HAP-1 (cell line): ENCODE results near the gene HOXD12.

Experiments
- DNase-seq, 2 experiments: peaks; one replicate each; pipeline ENCODE4 v3.0.0-alpha.2; 2016 to 2020; ENCODE audit warnings: low spot score in 2 of 2
- H3K27me3 ChIP-seq: fragments of 250-450 bp; sonication (Bioruptor Pico); 2 replicates; pipeline ENCODE4 v1.5.1; 2020; ENCODE audit warnings: low read depth, mild to moderate bottlenecking, moderate library complexity
- H3K36me3 ChIP-seq: fragments of 250-450 bp; sonication (Bioruptor Pico); replicated peaks from 2 replicates; pipeline ENCODE4 v1.5.1; 2020; ENCODE audit warnings: mild to moderate bottlenecking
- H3K4me1 ChIP-seq: fragments of 250-450 bp; sonication (Bioruptor Pico); 2 replicates; pipeline ENCODE4 v1.5.1; 2020; ENCODE audit warnings: mild to moderate bottlenecking
- H3K4me3 ChIP-seq: fragments of 250-450 bp; sonication (Bioruptor Pico); 2 replicates; pipeline ENCODE4 v1.5.1; 2020; ENCODE audit warnings: mild to moderate bottlenecking, moderate library complexity
- H3K9me3 ChIP-seq: fragments of 250-450 bp; sonication (Bioruptor Pico); 2 replicates; pipeline ENCODE4 v1.5.1; 2020; ENCODE audit warnings: mild to moderate bottlenecking, moderate library complexity
- in situ Hi-C: fragments of 300-500 bp; cut with MboI; formaldehyde crosslinking; loops from 3 replicates; pipeline ENCODE4 v1.14.3; 2020; ENCODE audit warnings: low sequenced_read_pairs, inconsistent platforms, mixed read lengths

HOXD12 gene

DNA sequence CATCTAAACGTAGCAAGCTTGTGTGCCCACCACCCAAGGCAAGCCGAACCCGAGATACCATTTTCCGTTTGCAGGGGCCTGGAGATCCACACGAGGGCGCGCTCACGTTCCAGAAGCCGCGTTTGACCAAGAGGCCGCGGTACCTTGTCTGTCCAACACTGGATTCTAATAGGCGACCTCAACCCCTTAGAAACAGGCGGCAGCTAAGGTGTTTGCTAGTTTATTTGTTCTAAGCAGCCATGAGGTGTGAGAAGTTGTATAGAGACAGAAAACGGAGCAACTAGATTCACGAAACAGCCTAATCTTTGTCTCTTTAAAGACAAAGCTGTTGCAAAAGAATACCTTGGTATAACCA lies 11.7 kb downstream of the HOXD12 start:
- DNase-seq: peak in 1 of 2 experiments; percentile 81
- no peaks in the 10 kb centered on the region for H3K9me3 ChIP-seq
- in situ Hi-C loops: no loop called here

DNA sequence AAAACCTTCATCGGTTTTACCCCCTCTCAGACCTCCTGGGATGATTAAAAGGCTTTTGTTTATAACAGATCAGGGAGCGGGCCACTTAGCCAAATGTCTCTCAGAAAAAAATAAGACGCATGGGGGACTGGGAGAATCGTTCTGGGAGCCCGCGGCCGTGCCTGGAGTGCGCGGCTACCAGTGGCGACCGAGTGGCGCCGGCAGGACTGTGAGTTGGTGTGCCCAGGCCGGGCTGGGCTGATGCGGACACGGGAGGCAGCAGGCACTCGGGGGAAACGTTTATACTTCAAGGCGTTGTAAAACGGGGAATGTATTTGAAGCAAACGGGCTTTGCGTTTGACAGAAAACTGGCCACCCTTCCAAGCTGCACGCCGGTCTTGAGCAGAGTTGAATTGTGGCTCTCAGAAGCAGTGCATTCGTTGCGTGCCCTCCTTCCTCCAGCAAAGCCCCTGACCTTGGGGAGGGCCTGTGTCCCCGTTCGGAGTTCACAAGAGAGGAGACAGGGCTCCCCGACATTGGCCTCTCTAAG lies 12.3 kb downstream of the HOXD12 start:
- no peaks in the 10 kb centered on the region for H3K9me3 ChIP-seq
- 0 out of 2 replicates have a peak, but pooled peaks cover 2% of the 10 kb centered on the region for H3K27me3 ChIP-seq
- H3K4me3 ChIP-seq: no peak overlapping the region
- no peaks in the 10 kb centered on the region for H3K36me3 ChIP-seq
- no peak for DNase-seq
- H3K4me1 ChIP-seq: no peaks in the 10 kb centered on the region
- in situ Hi-C loops: no loop called here

More for the DNA sequence above, 11.7 kb downstream of the HOXD12 start:
- no peaks in the 10 kb centered on the region for H3K4me1 ChIP-seq
- 0 out of 2 replicates have a peak, but pooled peaks cover 2% of the 10 kb centered on the region for H3K27me3 ChIP-seq
- H3K4me3 ChIP-seq: no peak overlapping the region
- H3K36me3 ChIP-seq: no peaks in the 10 kb centered on the region

DNA sequence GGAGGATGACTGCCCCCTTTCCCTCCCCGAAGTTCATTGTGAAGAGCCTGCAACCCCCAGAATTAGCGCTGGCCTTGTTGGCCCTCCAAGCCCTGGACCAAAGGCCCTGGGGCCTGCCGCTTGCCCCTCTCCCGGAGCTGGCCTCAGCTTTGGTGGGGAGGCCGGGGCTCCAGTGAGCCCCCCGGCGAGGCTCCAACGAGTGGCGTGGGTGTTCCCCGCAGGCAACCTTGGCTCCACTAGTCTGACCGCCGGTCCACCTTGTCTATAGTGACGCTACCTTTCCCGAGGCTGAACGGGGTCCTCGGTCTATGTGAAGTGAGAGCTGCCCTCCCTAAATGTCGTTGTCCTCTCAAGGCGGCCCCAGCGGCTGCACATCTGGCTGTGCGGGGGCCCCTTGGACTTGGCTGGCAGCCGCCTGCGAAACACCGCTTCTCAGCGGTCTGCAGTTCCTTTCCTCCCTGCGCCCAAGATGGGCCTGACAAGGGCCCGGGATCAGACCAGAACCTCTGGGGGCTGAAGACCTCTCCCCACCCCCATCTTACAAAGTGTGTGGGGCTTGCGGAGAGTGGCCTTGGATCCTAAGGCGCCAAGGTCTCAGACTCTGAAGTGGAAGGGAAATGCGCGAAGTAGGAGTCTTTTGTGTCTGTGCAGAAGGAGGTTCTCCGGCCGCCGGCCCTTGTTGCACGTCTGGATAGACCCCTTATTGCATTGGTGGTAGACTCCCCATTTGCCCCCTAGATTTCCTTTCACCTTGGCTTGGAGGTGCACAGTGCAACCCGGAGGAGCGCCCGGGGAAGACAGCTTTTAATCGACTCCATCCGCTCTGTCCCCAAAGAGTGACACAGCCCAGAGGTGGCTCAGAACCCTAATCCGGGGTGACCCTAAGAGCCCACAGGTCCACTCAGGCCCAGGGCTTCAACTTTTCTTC lies 13.0 kb downstream of the HOXD12 start:
- no peak for DNase-seq
- Histone ChIP-seq H3K4me1 (no peaks in the 10 kb centered on the region), H3K36me3 (no peaks in the 10 kb centered on the region), H3K9me3 (no peaks in the 10 kb centered on the region), H3K27me3 (no peaks in the 10 kb centered on the region), H3K4me3 (no peak overlapping the region)
- in situ Hi-C loops: no loop called here

DNA sequence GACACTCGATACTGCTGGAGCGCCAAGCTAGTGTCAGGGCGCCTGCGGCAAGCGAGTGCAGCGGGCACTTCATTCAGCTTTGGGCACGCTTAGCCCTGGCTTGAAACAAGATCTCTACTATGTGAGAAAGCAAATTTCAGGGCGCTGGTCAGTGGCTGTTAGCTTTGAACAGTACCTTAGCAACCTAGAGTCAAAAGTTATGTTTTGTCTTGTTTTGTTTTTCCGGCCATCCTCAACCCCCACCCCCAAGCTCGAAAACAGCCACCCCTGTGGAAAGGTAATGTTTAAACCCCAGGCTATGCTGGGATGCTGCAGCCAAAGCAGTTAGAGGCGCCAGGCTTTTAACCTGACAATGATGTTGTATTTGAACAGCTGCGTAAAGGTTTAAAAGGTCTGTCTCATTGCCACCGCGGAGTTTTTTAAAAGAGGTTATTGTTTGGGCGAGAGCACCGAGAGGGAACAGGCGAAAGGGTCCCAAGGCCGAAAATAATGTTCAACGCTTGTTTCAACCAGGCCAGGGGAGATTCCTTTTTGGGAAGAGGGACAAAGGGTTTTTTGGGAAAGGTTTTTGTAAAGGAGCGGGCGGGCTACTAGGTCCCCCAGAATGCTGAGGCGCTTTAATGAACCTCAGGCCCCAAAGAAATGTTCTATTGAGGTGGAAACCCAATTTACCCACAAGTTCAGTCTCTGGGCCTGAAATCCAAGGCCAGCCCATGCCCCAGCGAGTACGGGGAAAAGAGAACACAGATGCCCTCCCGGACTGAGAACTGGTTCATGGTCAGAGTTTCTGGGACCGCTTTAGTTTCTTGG lies 14.7 kb downstream of the HOXD12 start:
- no peak overlapping the region for H3K4me3 ChIP-seq
- H3K36me3 ChIP-seq: no peaks in the 10 kb centered on the region
- no peak for DNase-seq
- no peaks in the 10 kb centered on the region for H3K9me3 ChIP-seq
- H3K27me3 ChIP-seq: no peaks in the 10 kb centered on the region
- in situ Hi-C loops: no loop called here
- H3K4me1 ChIP-seq: no peaks in the 10 kb centered on the region

DNA sequence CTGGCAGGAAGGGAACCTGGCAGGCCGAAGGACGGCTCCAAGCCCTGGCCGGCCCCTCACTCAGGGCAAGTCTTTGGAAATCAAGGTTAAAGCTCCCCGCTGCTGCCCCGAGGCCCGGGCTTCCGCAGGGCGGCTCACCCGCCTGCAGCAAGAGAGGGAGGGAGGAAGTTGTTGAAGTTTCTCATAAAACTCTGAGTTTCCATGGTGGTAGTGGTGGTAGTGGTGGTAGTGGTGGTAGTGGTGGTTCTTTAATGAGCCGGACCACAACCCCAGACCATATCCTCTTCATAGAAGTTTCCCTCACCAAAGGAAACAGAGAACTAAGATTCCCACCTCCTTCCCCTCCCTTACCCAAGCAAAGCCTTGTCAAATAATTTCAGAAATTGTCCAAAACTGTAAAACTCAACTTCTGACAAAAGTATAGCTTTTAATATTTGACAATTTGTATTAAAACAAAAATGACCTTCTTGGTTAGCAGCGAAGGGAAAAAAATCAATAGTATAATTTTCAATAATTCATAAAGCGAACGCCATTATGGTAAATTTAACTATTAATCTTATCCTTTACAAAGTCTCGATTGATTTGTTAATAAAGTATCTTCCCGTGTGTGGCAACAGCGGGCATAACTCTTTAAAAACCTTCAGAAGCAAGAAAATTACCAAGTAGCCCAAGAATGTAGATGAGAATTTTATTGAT lies 15.5 kb downstream of the HOXD12 start:
- H3K4me1 ChIP-seq: no peaks in the 10 kb centered on the region
- no peaks in the 10 kb centered on the region for H3K27me3 ChIP-seq
- in situ Hi-C loops: no loop called here
- H3K4me3 ChIP-seq: no peak overlapping the region
- no peak for DNase-seq
- no peaks in the 10 kb centered on the region for H3K9me3 ChIP-seq
- H3K36me3 ChIP-seq: no peaks in the 10 kb centered on the region

DNA sequence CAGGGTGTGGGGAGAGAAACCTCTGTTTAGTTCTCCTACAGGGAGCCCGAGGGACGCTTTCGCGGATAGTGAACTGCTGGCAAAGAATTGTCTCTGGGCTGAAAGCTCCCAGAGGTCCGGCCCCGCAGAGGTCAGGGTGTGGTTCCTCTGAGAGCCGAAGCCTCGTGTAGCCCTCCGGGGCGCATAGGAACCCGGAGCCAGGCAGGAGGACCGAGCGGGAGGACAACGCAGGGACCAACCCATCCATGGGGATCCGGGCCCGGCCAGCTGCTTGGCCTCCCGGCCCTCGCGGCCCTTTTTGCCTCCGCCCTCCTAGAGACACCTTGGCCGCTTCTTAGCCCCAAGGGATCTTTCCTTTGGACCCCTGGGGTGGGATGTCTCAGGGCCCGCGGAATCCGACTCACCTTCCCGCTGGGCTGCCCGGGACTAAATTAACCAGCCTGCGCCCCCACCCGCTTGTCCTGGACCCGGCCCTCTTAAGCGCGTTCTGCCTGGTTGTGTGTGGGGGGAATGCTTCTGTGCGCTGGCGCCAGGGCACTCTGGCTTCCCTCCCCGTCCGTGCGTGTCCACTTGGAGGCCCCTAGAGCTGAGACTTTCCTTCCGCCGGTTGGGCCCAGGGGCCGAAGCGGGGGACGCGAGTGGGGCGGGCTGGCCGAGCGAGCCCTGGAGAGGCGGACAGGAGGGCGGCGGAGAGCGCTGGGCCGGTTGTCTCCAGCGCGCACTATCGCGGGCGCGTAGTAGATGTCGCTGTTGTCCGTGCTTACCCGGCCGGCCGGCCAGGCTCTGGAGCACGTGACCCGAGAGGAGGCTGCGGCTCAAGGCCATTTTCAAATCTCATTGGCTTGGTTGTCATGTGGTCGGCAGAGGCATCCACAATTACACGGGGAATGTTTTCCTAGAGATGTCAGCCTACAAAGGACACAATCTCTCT lies 16.6 kb downstream of the HOXD12 start, which contains the start of gene HOXD10:
Gene HOXD10 (plus strand): TSS at position 896 of the 931 bp plus-strand sequence. CDS start 56 bp downstream, outside the sequence.
- no peak for DNase-seq
- Histone ChIP-seq H3K36me3 (no peaks in the 10 kb centered on the region), H3K4me1 (no peaks in the 10 kb centered on the region), H3K9me3 (no peaks in the 10 kb centered on the region), H3K27me3 (no peaks in the 10 kb centered on the region), H3K4me3 (no peak within 1 kb of the TSS)
- in situ Hi-C loops: no loop called here

DNA sequence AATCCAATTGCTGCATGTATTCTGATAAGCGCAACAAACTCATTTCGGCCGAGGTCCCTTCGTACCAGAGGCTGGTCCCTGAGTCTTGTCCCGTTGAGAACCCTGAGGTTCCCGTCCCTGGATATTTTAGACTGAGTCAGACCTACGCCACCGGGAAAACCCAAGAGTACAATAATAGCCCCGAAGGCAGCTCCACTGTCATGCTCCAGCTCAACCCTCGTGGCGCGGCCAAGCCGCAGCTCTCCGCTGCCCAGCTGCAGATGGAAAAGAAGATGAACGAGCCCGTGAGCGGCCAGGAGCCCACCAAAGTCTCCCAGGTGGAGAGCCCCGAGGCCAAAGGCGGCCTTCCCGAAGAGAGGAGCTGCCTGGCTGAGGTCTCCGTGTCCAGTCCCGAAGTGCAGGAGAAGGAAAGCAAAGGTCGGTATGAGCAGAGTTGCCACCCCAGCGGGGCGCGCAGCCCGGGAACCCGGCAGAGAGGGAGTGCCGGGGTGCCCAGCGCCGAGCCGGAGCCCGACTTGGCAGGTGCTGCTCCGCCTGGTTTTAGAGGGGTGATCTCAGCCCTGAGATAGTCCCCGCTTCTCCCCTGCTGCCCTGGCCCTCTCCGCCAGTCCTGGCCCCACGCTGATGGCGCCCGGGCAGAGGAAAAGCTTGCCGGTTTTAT lies 17.7 kb downstream of the HOXD12 start:
- in situ Hi-C loops: no loop called here
- H3K4me3 ChIP-seq: no peak overlapping the region
- H3K9me3 ChIP-seq: no peaks in the 10 kb centered on the region
- no peaks in the 10 kb centered on the region for H3K36me3 ChIP-seq
- H3K27me3 ChIP-seq: no peaks in the 10 kb centered on the region
- H3K4me1 ChIP-seq: no peaks in the 10 kb centered on the region
- no peak for DNase-seq

DNA sequence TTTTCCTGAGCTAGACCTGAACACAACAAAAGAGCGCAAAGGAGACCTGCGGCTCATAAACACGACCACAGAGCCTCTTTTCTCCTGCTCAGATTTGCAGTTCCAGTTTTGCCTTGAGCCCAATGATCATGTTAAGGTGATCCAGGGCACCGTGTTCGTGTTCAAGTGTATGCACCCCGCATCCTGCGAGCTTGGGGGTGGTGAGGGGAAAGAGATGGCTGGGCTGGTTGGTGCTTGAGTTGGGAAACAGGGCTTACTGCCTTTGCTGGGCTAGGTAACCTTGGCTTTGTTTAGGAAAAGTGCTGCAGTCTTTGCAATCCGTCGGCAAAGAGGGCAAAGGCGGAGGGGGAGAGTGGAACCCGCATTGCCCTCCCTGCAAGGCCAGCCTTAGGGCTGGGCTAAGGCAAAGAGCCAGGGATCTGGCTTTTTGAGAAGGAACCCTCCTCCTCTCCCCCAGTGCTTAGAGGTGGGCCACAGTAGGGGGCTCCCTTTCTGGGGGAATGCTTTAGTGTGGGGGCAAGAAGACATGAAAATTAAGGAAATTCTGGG lies 18.3 kb downstream of the HOXD12 start:
- DNase-seq: no peak
- Histone ChIP-seq H3K4me1 (no peaks in the 10 kb centered on the region), H3K9me3 (no peaks in the 10 kb centered on the region), H3K27me3 (no peaks in the 10 kb centered on the region), H3K36me3 (no peaks in the 10 kb centered on the region), H3K4me3 (no peak overlapping the region)
- in situ Hi-C loops: no loop called here

DNA sequence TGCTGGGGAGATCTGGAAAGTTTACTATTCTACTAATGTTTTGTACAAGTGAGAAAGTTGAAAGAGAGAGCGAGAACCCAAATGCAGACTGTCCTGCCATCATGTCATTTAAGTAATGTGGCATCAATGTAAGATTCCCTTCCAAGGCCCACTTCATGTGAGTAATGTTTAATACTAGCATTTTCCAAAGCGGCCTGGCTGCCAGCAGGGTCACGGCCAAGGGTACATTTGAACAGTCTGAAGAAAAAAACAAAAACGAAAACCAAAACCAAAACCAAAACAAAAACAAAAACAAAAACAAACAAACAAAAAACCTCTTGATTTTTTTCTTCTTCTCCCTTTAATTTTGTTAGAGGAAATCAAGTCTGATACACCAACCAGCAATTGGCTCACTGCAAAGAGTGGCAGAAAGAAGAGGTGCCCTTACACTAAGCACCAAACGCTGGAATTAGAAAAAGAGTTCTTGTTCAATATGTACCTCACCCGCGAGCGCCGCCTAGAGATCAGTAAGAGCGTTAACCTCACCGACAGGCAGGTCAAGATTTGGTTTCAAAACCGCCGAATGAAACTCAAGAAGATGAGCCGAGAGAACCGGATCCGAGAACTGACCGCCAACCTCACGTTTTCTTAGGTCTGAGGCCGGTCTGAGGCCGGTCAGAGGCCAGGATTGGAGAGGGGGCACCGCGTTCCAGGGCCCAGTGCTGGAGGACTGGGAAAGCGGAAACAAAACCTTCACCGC lies 19.2 kb downstream of the HOXD12 start:
- H3K4me3 ChIP-seq: peak overlapping the region; percentile 13; the same call in 1 of the 2 replicates
- peak in 1 of 2 experiments; percentile 75 for DNase-seq
- in situ Hi-C loops: no loop called here
- peaks cover 6% of the 10 kb centered on the region; the same call in 1 of the 2 replicates for H3K27me3 ChIP-seq
- no peaks in the 10 kb centered on the region for H3K9me3 ChIP-seq
- no peaks in the 10 kb centered on the region for H3K4me1 ChIP-seq
- H3K36me3 ChIP-seq: no peaks in the 10 kb centered on the region

DNA sequence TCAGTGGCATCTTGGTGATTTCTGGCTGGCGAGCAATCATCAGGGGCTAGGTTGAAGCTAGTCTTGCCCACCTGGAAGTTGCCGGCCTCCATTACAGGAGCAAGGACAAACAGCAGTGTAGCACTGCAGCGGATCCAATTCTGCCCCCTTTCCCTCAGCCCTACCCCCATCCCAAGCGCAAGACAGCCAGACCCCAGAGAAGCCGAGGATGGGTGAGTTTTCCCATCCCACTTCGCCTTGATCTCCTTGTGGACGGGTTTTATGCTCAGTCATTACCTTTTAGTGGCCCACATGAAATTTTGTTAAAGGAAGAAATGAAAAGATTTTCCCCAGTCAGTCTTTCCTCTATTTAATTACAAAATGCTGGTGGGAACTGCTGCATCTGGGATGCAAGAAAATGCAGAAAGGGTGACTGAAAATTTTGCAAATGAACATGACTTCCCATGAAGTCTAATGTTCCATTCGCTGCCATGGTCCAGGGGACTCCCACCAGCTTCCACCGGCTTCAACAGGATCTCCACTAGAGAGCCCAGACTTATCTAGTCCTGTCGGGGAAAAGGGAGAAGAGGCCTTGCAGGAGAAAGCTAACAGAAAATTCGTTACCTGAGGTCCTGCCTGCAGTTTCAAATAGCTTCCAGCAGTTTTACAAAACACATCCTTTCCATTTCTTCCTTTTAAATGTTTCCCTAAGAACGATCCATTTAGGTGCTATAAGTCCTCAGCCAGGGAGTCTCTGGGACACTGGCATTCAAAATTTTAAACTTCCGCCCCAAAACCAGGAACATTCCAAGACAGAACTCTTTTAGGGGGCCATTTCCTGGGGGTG lies 21.0 kb downstream of the HOXD12 start:
- Histone ChIP-seq H3K27me3 (peaks cover 6% of the 10 kb centered on the region; the same call in 1 of the 2 replicates), H3K4me1 (no peaks in the 10 kb centered on the region), H3K9me3 (no peaks in the 10 kb centered on the region), H3K4me3 (no peak overlapping the region), H3K36me3 (no peaks in the 10 kb centered on the region)
- in situ Hi-C loops: loop anchor here (10.0 kb wide), 3 partner anchors 434 to 1034 kb away; no protein-coding TSS in a partner anchor
- DNase-seq: no peak
